DMS 273 treated with DMSO at 0.1 percent for 48 hours (cell line): ENCODE measurements around the gene DMP1.
"Not testable (repeated sequence)": the region's sequence is repeated elsewhere in the genome, so short reads cannot be mapped to it uniquely, and the experiment has no call there.

Source experiments
- DNase-seq: peaks from one replicate; lab custom pipeline; 2025; lab: John Stamatoyannopoulos, UW

Gene DMP1

GRCh38 chr4:87688316-87688715 lies 38.2 kb downstream of the DMP1 start:
- DNase-seq: no peak

- not testable (repeated sequence) for DNase-seq
Measured at GRCh38 chr4:87690947-87691346, 40.9 kb downstream of the DMP1 start.

GRCh38 chr4:87692060-87692459 lies 42.0 kb downstream of the DMP1 start:
- not testable (repeated sequence) for DNase-seq

- no peak for DNase-seq
Measured at GRCh38 chr4:87697272-87697671, 47.2 kb downstream of the DMP1 start.

GRCh38 chr4:87697945-87698344 lies 47.9 kb downstream of the DMP1 start:
- no peak for DNase-seq

- DNase-seq: no peak
Measured at GRCh38 chr4:87698394-87698793, 48.3 kb downstream of the DMP1 start.

- no peak for DNase-seq
Measured at GRCh38 chr4:87704001-87704400, 53.9 kb downstream of the DMP1 start.

GRCh38 chr4:87707279-87707918 lies 57.3 kb downstream of the DMP1 start:
- DNase-seq: no peak
